ENCODE measurements around the gene NFKBIE. TPM values are rescaled to one million over a fixed set of nuclear protein-coding genes. Genes with fewer than 3 reads are reported as not detected.
A peak's percentile ranks its signal among the peaks of the same experiment; 100 is the strongest.

The NFKBIE gene
- total and polyA plus RNA-seq, 9 of the 15 experiments (the other 6 are each of a cell fraction or from before 2014, with no cell fraction given), result 2.1 to 16.4 (median 11.7) TPM

GRCh38 chr6:44253307-44254101 lies 11.8 kb downstream of the NFKBIE start (continued):
- no peak for TF ChIP-seq ARID3A (IDR thresholded peaks at IDR 0.05; ENCODE audit: borderline replicate concordance, low read depth, low read length)
- TF ChIP-seq ZNF318 (IDR thresholded peaks at IDR 0.05; ENCODE audit: borderline replicate concordance in 1 of 2, low read depth in 1 of 2), result no peak
- TF ChIP-seq SUPT5H (IDR thresholded peaks at IDR 0.05), result 0 out of 2 replicates have a peak, but pooled peaks have one; percentile 7
- no peak for TF ChIP-seq MTA2 (IDR thresholded peaks at IDR 0.05; ENCODE audit: low read depth)
- TF ChIP-seq, protein P1, sequence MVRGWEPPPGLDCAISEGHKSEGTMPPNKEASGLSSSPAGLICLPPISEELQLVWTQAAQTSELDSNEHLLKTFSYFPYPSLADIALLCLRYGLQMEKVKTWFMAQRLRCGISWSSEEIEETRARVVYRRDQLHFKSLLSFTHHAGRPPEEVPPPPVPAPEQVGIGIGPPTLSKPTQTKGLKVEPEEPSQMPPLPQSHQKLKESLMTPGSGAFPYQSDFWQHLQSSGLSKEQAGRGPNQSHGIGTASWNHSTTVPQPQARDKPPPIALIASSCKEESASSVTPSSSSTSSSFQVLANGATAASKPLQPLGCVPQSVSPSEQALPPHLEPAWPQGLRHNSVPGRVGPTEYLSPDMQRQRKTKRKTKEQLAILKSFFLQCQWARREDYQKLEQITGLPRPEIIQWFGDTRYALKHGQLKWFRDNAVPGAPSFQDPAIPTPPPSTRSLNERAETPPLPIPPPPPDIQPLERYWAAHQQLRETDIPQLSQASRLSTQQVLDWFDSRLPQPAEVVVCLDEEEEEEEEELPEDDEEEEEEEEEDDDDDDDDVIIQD (CRISPR knock-in tag; IDR thresholded peaks at IDR 0.05), result no peak
- no peak for TF ChIP-seq ID3 (CRISPR knock-in tag; IDR thresholded peaks at IDR 0.05)
- 0 out of 2 replicates have a peak, but pooled peaks have one; percentile 24 for TF ChIP-seq ID3 (tag; IDR thresholded peaks at IDR 0.05)
- TF ChIP-seq LEF1 (IDR thresholded peaks at IDR 0.05), result no peak
- no peak for TF ChIP-seq ZNF589 (CRISPR knock-in tag; IDR thresholded peaks at IDR 0.05; ENCODE audit: low read depth)
- TF ChIP-seq BRF2 (IDR thresholded peaks at IDR 0.05; ENCODE audit: borderline replicate concordance, insufficient read depth, insufficient read length), result no peak
- no peak for TF ChIP-seq NR2C1 (IDR thresholded peaks at IDR 0.05)
- no peak for TF ChIP-seq NR2C1 (tag; IDR thresholded peaks at IDR 0.05)
